AML-193 (cell line): ENCODE results near the gene VPS33A.
A peak's percentile ranks its signal among the peaks of the same experiment; 100 is the strongest.
"Not testable (repeated sequence)": the region's sequence is repeated elsewhere in the genome, so short reads cannot be mapped to it uniquely, and the experiment has no call there.

ENCODE experiments used
- DNase-seq, 2 experiments: peaks; one replicate each; lab custom pipeline; 2025; lab: John Stamatoyannopoulos, UW

VPS33A gene

DNA sequence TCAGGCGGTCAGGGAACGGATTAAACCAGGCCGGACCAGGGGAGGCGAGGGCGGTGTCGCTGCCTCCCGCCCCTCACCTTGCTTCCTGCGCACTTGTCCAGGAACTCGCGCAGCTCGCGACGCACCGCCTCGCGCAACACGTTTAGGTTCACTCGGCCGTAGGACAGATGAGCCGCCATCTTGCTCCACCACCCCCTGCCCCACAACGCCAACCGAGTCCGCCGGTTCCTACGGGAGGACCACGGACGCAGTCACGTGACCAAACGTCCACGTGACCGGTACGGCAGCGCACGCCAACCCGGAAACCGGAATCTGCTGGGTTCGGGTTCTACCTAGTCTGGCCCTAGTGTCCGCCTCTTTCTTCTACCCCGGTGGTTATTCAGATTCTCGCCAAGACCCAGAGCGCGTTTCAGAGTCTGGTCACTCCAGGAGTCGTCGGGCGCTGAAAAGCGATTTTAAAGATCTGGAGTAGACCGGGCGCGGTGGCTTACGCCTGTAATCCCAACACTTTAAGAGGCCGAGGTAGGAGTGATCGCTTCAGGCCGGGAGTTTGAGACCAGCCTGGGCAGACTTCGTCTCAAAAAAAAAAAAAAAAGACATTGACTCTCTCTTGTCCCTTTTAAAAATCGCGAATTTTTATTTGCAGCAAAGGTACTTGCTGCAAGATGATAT, at the start of gene VPS33A:
TSS of gene VPS33A (minus strand) at position 265 of the 672 bp plus-strand sequence. CDS start at position 179, 86 bp downstream.
- peak; percentile 78 to 83 for DNase-seq

DNA sequence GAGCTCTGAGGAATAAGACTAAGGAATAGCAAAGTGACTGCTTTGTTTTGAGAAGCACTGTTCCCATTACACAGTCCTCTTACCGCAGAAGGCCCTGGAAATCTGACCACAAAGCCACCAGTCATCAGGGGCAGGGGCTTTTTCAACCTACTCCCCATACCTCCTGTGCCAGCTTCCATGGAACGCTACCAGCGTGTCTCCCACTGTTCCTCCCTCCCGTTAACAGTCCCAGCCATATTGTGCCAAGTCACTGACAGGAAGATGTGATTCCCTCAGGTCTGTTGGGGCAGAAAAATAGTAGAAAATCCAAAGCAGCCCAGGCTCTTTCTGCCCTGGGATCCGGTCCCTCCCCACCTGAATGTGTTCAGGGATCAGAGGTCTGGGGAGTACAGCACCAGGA, 46.6 kb upstream of the VPS33A start:
- DNase-seq: no peak

GRCh38 chr12:122311696-122312095, 45.4 kb upstream of the VPS33A start:
- no peak for DNase-seq

DNA sequence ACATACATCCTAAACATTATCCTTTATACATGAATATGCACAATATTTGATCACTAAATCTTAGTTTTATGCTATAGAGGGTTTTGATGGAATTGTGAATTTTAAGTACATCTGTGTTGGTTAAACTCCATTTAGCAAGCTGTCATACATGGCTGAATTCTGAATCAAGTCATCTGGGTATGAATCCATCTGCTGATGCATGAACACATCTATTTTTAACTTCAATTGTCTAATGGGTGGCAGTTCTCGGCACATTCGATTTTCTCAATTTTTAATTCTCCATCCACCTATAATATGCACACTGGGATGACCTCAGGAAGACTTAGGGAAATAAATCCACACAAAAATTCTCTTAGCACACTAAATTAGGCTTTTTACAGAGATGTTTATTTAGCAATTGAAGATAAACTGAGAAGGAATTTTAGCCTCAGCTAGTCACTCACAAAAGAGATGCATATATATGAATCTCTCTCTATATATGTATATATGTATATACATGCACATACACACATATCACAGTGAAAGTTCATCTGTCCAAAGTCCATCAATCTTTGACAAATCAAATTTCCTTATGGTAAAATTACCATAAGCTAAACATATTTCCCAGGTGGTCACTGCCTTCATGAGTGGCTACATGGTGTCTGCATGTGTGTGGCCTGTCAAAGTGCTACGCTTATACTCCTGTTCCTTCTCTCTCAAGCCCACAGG, 44.5 kb upstream of the VPS33A start:
- DNase-seq: no peak

DNA sequence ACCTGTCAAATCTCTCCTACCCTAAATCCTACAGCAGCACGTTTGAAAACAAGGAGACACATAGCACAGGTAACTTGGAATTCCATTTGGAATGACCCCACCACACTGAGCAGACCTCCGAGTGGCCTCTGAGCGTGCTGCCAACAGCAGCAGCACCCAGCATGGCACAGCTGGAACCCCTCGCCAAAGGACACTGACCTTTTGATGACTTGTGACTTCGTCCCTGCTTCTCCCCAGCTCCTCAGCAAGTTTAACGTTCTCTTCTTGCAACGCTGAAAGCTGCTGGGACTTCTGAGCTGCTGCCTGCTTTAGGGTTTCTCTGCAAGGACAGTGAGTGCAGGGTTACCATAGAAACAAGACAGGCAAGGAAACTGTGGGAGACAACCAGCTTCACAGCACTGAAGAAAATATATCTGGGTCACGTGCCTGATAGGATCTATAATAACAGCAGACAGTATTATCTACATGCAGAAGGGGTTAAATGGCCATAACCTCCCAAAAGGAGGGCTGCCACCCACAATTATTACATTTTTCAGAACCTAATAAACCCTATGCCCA, 43.3 kb upstream of the VPS33A start:
- DNase-seq: no peak

GRCh38 chr12:122308811-122309210, 42.5 kb upstream of the VPS33A start:
- DNase-seq: no peak

- DNase-seq: peak in 1 of 2 experiments; percentile 7
Measured at GRCh38 chr12:122306407-122306806, 40.1 kb upstream of the VPS33A start.

GRCh38 chr12:122304924-122305323, 38.6 kb upstream of the VPS33A start:
- DNase-seq: no peak

DNA sequence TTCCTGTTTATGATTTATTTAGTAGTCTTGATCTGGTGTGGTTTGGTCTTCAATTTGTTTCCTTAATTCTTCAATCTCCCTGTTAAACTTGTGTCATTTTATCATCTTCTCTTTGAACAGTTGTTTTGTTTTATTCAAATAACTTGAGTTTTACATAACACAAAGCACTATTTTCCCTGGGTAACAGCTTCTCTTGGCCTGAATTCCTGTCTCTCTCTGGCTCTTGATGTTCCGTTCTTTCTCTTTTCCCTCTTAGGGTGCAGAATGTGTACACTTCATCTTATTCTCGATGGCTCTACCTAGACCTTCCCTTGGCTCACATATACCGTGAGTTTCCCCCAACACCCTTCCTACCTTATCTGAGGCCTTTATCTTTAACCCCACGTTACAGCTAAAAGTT, 36.8 kb upstream of the VPS33A start:
- no peak for DNase-seq

DNA sequence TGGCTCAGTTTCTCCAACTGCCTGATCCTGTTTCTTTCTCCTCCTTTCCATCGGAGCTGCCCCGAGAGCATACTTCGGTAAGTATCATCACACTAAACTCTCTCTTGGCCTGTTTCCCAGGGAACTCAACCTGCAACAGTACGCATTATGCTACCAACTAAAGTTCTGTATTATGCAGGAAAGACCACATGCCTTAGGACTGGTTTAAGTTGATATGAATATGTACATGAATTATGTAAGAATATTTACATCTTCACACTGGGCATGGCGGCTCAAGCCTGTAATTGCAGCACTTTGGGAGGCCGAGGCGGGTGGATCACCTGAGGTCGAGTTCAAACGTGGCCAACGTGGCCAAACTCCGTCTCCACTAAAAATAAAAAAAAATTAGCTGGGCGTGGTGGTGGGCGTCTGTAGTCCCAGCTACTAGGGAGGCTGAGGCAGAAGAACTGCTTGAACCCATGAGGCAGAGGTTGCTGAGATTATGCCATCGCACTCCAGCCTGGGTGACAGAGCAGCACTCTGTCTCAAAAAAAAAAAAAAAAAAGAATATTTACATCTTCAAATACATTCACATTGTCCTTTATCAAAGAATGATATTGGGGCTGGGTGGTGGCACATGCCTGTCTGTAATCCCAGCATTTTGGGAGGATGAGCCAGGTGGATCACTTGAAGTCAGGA, 31.9 kb upstream of the VPS33A start:
- DNase-seq: no peak

DNA sequence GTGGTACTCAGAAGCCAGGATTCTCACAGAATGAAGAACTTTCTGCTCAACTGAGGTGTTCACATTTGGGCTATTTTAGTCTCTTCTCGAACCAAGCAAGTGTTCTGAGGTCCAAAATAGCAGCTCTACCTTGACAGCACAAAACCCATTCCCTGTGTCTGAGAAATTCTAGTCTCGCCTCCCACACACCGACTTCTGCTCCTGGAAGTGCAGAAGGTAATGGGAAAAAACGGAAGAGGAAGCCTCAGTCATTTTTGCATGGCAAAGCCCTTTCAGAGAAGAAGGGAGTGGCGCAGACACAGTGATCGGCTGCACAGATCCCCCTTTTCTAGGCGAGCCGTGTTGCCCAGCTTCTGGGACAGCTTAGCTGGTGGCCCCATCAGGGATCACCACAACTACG, 31.2 kb upstream of the VPS33A start:
- no peak for DNase-seq

DNA sequence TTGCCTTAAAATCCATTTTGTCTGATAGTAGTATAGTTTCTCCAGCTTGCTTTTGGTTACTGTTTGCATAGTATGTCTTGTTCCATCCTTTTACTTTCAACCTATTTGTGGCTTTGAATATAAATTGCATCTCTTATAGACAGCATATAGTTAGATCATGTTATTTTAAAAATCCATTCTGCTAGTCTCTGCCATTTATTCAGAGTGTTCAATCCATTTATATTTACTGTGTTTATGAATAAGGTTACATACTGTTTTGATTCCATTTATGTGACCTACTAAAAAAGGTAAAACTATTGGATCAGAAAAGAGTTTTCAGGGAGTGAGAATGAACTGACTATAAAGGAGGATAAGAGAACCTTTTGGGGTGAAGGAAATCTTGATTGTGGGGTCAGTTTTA, 29.6 kb upstream of the VPS33A start:
- no peak for DNase-seq

GRCh38 chr12:122293081-122293480, 26.8 kb upstream of the VPS33A start:
- DNase-seq: no peak

DNA sequence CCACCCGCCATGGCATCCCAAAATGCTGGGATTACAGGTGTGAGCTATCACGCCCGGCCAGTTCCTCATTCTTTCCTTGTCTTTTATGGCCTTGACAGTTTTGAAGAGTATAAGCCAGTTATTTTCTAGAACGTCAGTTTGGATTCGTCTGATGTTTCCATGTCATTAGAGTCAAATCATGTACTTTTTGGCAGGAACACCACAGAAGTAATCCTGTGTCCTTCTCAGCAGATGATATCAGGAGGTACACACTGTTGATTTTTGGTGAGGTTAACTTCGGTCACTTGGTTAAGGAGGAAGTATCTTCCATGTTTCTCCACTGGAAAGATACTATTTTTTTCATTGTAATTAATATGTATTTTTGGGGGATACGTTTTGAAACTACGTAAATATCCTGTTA, 25.1 kb upstream of the VPS33A start:
- no peak for DNase-seq

GRCh38 chr12:122283680-122284079, 17.4 kb upstream of the VPS33A start:
- DNase-seq: no peak

DNA sequence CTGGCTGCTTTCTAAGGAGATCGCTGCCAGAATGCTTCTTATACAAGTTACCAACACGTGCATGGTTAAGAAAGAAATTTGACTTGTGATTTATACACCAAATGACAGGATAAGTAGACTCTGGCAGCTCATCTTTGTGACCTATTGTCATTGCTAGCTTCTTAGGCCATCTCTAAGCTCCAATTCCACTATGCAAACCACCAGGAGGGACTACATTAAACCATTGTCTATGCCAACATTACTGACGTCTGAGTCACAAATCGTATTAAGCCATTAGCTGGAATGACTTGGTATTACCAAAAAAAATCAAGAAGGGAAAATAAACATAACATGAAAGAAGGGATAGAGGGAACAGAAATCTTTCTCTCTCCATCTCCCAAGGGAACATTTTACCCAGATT, 15.8 kb upstream of the VPS33A start:
- DNase-seq: no peak

GRCh38 chr12:122276242-122276641, 9.9 kb upstream of the VPS33A start:
- no peak for DNase-seq

- DNase-seq: no peak
Measured at GRCh38 chr12:122275459-122275858, 9.2 kb upstream of the VPS33A start.

DNA sequence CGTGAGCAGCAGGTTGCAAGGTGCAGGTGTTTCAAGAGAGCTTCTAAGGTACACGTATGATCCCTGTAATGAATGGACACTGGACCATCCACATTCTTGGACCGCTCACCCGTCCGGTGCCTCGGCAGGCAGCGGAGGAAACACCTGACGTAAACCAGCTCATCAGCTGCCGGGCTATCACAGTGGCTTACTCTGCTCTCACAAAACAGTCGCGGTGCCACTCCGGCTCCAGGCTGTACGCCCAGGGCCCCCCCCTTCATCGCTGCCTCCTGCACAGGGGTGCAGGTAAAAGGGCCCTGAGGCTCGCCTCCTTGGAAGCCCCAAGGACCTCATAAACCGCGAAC, 436 bp downstream of the VPS33A start:
- DNase-seq: peak in 1 of 2 experiments; percentile 11

DNA sequence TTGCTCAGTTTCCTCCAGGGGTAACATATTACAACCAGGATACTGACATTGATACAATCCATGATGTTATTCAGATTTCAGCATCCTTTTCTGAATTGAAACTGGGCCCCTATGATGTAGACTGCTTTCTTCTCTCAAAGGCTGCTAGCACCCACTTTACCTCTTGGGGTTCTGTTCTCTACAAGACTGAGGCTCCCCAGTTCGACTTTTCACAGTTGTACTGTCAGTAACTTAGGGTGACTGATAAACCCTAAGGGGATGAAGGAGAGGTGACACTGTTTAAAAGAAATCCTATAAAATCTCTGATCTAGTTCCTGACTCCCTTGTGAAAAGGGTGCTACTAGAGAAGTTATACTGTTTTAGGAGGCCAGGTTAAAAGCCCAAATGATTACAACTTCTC, 818 bp downstream of the VPS33A start:
- no peak for DNase-seq

DNA sequence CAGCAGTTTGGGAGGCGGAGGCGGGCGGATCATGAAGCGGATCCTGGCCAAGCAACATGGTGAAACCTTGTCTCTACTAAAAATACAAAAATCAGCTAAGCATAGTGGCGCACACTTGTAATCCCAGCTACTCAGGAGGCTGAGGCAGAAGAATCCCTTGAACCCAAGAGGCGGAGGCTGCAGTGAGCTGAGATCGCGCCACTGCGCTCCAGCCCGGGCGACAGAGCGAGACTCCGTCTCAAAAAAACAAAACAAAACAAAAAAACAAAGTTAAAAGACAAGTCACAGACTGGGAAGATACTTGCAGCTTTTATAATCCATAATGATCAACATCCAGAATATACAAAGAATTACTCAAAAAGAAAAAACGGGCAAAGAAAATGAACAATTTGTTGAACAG, 5.6 kb downstream of the VPS33A start:
- DNase-seq: not testable (repeated sequence)

DNA sequence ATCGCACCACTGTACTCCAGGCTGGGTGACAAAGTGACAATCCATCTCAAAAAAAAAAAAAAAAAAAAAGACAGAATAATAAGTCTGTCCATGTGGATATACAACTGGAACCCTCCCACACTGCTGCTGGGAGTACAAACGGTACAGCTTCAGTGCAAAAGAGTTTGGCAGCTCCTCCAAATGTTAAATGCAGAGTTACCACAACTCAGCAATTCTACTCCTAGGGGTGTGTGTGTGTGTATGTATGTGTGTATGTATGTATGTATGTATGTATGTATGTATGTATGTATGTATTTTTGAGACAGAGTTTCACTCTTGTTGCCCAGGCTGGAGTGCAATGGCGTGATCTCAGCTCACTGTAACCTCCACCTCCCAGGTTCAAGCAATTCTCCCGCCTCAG, 7.4 kb downstream of the VPS33A start:
- DNase-seq: not testable (repeated sequence)

GRCh38 chr12:122258462-122258861, 7.8 kb downstream of the VPS33A start:
- not testable (repeated sequence) for DNase-seq
